Type B pancreatic cell (in vitro differentiated cells): ENCODE measurements around the gene IRX3. TPM values are rescaled to one million over a fixed set of nuclear protein-coding genes. Genes with fewer than 3 reads are reported as not detected.
"Not testable (repeated sequence)": the region's sequence is repeated elsewhere in the genome, so short reads cannot be mapped to it uniquely, and the experiment has no call there.

Experiments
- DNase-seq: peaks from one replicate; pipeline ENCODE4 v3.0.0; 2021; ENCODE audit warnings: mixed read lengths; ENCODE audit not compliant: unreplicated experiment; ENCODE audit errors: extremely low spot score
- H3K27ac Mint-ChIP-seq: 2 replicates; pipeline ENCODE4 v1.8.0; 2021; ENCODE audit warnings: mild to moderate bottlenecking, mixed read lengths
- H3K27me3 Mint-ChIP-seq: 2 replicates; pipeline ENCODE4 v1.8.0; 2021; ENCODE audit warnings: mixed read lengths
- H3K36me3 Mint-ChIP-seq: 2 replicates; pipeline ENCODE4 v1.8.0; 2021; ENCODE audit warnings: mixed read lengths
- H3K4me1 Mint-ChIP-seq: one replicate; pipeline ENCODE4 v1.8.0; 2021; ENCODE audit warnings: mixed read lengths; ENCODE audit not compliant: unreplicated experiment
- H3K4me3 Mint-ChIP-seq: 2 replicates; pipeline ENCODE4 v1.8.0; 2021; ENCODE audit warnings: mild to moderate bottlenecking, mixed read lengths
- H3K9me3 Mint-ChIP-seq: 2 replicates; pipeline ENCODE4 v1.8.0; 2021; ENCODE audit warnings: mixed read lengths
- CTCF ChIP-seq: fragments of 200-600 bp; sonication (generic); conservative IDR thresholded peaks from 2 replicates; pipeline ENCODE4 v1.5.0; 2021; ENCODE audit warnings: antibody characterized with exemption, mild to moderate bottlenecking
- total RNA-seq: library from RNA; stranded (reverse); gene quantifications from 2 replicates; pipeline ENCODE4 v1.2.1, GENCODE V29; 2021; ENCODE audit warnings: low replicate concordance

IRX3 gene
- total RNA-seq, 1 donor from 2014 or later = 30.7 TPM

GRCh38 chr16:54248863-54249710 lies 37.5 kb downstream of the IRX3 start:
- DNase-seq = no peak
- Mint-ChIP-seq H3K4me3 (no peak overlapping the region), H3K4me1 (peaks cover 11% of the 10 kb centered on the region), H3K9me3 (peaks cover 7% of the 10 kb centered on the region), H3K27me3 (peaks cover 13% of the 10 kb centered on the region), H3K27ac (no peak overlapping the region), H3K36me3 (no peaks in the 10 kb centered on the region)
- TF ChIP-seq CTCF = no peak

DNA sequence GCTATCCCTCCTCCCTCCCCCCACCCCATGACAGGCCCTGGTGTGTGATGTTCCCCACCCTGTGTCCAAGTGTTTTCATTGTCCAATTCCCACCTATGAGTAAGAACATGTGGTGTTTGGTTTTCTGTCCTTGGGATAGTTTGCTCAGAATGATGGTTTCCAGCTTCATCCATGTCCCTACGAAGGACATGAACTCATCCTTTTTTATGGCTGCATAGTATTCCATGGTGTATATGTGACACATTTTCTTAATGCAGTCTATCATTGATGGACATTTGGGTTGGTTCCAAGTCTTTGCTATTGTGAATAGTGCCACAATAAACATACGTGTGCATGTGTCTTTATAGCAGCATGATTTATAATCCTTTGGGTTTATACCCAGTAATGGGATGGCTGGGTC lies 38.9 kb downstream of the IRX3 start:
- H3K4me3 Mint-ChIP-seq, H3K36me3 Mint-ChIP-seq, H3K27ac Mint-ChIP-seq, DNase-seq, H3K9me3 Mint-ChIP-seq: not testable (repeated sequence)
- H3K27me3 Mint-ChIP-seq = peaks cover 12% of the 10 kb centered on the region
- H3K4me1 Mint-ChIP-seq = peaks cover 11% of the 10 kb centered on the region

DNA sequence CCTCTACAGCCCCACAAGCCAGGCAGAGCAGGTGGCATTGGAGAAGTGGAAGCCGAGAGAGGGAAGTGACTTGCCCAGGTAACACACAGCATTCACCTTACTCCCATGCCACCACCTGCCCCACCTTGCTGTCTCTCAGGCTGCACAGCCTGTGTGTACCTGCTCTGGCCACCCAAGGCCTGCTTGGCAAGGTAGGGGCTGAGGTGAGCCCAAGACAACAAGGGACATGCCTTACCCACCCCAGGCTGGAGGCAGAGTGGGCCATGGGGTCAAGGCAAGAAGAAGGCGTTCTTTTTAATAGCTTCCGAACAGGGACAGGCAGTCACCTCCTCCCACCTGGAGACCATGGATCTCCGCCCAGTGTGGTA lies 40.1 kb downstream of the IRX3 start:
- peaks cover 15% of the 10 kb centered on the region for H3K27me3 Mint-ChIP-seq
- TF ChIP-seq CTCF = no peak
- H3K4me3 Mint-ChIP-seq = no peak overlapping the region
- peaks cover 11% of the 10 kb centered on the region for H3K4me1 Mint-ChIP-seq
- no peak overlapping the region for H3K27ac Mint-ChIP-seq
- H3K36me3 Mint-ChIP-seq = no peaks in the 10 kb centered on the region
- H3K9me3 Mint-ChIP-seq = peaks cover 7% of the 10 kb centered on the region
- DNase-seq = no peak

- TF ChIP-seq CTCF = no peak
- no peak overlapping the region for H3K27ac Mint-ChIP-seq
- no peak overlapping the region for H3K4me3 Mint-ChIP-seq
- H3K4me1 Mint-ChIP-seq = peaks cover 11% of the 10 kb centered on the region
- DNase-seq = no peak
- H3K27me3 Mint-ChIP-seq = peaks cover 16% of the 10 kb centered on the region
- peaks cover 7% of the 10 kb centered on the region for H3K9me3 Mint-ChIP-seq
- H3K36me3 Mint-ChIP-seq = no peaks in the 10 kb centered on the region
Measured at GRCh38 chr16:54245788-54246453, 40.7 kb downstream of the IRX3 start.

DNA sequence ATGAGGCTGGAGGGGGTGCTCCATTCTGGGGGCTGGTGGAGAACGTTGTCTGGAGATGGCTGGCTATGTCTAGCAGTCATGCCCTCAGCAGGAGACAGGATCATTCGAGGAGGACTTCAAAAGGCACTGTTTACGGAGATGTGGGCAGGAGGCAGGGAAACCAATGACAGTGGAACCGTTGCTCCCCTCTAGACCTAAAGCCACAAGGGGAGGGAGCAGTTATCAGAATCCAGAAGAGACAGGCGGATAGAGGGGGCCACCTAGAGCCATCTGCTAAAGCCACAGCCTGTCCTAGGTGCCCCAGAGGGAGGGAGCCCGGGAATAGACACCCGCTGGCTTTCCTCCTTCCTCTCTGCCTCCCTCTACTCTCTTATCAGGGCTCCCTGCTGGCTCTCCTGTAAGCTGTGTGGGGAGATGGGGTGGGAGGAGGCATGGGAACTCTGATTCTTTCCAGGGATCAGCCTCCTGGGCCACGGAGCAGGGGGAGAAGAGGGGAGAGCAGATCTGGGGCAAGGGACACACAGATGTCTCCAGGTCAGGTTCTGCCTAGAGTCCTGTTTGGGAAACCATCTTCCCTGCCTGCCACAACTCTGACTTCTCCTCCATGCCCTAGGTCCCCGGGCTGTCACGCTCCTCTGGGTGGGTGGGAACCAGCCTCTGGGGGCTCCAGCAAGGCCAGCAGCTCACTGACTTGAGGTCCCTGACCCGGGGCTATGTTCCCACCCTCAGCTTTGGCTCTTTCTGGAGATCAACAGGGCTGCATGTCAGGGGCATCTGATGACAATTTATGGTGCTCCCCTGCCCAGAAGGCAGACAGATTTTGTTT lies 42.3 kb downstream of the IRX3 start:
- peaks cover 6% of the 10 kb centered on the region for H3K4me1 Mint-ChIP-seq
- no peak overlapping the region for H3K4me3 Mint-ChIP-seq
- TF ChIP-seq CTCF = no peak
- H3K27ac Mint-ChIP-seq = no peak overlapping the region
- H3K27me3 Mint-ChIP-seq = peaks cover 19% of the 10 kb centered on the region
- peaks cover 7% of the 10 kb centered on the region for H3K9me3 Mint-ChIP-seq
- no peaks in the 10 kb centered on the region for H3K36me3 Mint-ChIP-seq
- DNase-seq = no peak
